GM21528 (cell line): ENCODE results near the gene PDE11A.
"Not testable (repeated sequence)": the region's sequence is repeated elsewhere in the genome, so short reads cannot be mapped to it uniquely, and the experiment has no call there.

Experiments
- ATAC-seq: cut with Tn5 transposase; IDR thresholded peaks from one replicate; pipeline ENCODE4 v1.9.1; 2021; ENCODE audit warnings: mild to moderate bottlenecking, moderate library complexity; ENCODE audit not compliant: unreplicated experiment, low FRiP score

PDE11A gene

GRCh38 chr2:178012639-178013038 lies 59.9 kb downstream of the PDE11A start:
- ATAC-seq = no peak

GRCh38 chr2:178009813-178010212 lies 62.8 kb downstream of the PDE11A start:
- no peak for ATAC-seq

GRCh38 chr2:178008636-178009289 lies 63.8 kb downstream of the PDE11A start:
- no peak for ATAC-seq

- no peak for ATAC-seq
Measured at GRCh38 chr2:178006710-178007109, 65.9 kb downstream of the PDE11A start.

GRCh38 chr2:178005756-178006155 lies 66.8 kb downstream of the PDE11A start:
- no peak for ATAC-seq

GRCh38 chr2:178002038-178002437 lies 70.5 kb downstream of the PDE11A start:
- no peak for ATAC-seq

- no peak for ATAC-seq
Measured at GRCh38 chr2:177998996-177999395, 73.6 kb downstream of the PDE11A start.

GRCh38 chr2:177998006-177998405 lies 74.6 kb downstream of the PDE11A start:
- no peak for ATAC-seq

- no peak for ATAC-seq
Measured at GRCh38 chr2:177992992-177993391, 79.6 kb downstream of the PDE11A start.

GRCh38 chr2:177989029-177989885 lies 83.3 kb downstream of the PDE11A start:
- no peak for ATAC-seq

- no peak for ATAC-seq
Measured at GRCh38 chr2:177984749-177985148, 87.8 kb downstream of the PDE11A start.

GRCh38 chr2:177983183-177983788 lies 89.3 kb downstream of the PDE11A start:
- ATAC-seq = no peak

- ATAC-seq = no peak
Measured at GRCh38 chr2:177972782-177973181, 99.8 kb downstream of the PDE11A start.

- ATAC-seq = no peak
Measured at GRCh38 chr2:177972123-177972522, 100.5 kb downstream of the PDE11A start.

- no peak for ATAC-seq
Measured at GRCh38 chr2:177970670-177971454, 101.7 kb downstream of the PDE11A start.

- no peak for ATAC-seq
Measured at GRCh38 chr2:177964892-177965291, 107.7 kb downstream of the PDE11A start.

GRCh38 chr2:177952151-177952550 lies 120.4 kb downstream of the PDE11A start:
- no peak for ATAC-seq

GRCh38 chr2:177947598-177947997 lies 125.0 kb downstream of the PDE11A start:
- ATAC-seq = not testable (repeated sequence)

GRCh38 chr2:177944530-177944929 lies 128.0 kb downstream of the PDE11A start:
- ATAC-seq = not testable (repeated sequence)

GRCh38 chr2:177942731-177943130 lies 129.8 kb downstream of the PDE11A start:
- ATAC-seq = no peak

- ATAC-seq = no peak
Measured at GRCh38 chr2:177939211-177939610, 133.4 kb downstream of the PDE11A start.
